RWPE1 (cell line): ENCODE data around the gene HES7.

ENCODE experiments used
- CTCF ChIA-PET: fragments of 350-600 bp; sonication (Branson Sonifier 250); formaldehyde crosslinking; extraction: SDS; loops from one replicate; lab custom pipeline; 2021; lab: Yijun Ruan, JAX
- POLR2A ChIA-PET: fragments of 400-600 bp; formaldehyde crosslinking; extraction: SDS; loops from one replicate; lab custom pipeline; 2020; ENCODE audit warnings: antibody characterized with exemption; ENCODE audit not compliant: low non-redundant PET; lab: Yijun Ruan, JAX
- DNase-seq: peaks from one replicate; pipeline ENCODE4 v3.0.0; 2012; ENCODE audit warnings: low spot score
- H3K27ac ChIP-seq: fragments of 450-650 bp; 2 replicates; pipeline ENCODE4 v1.5.1; 2017
- TF ChIP-seq, protein P1 (sequence below): fragments of 450-650 bp; conservative IDR thresholded peaks from 2 replicates; pipeline ENCODE4 v1.5.1; 2017; ENCODE audit warnings: low read depth, mild to moderate bottlenecking

The HES7 gene

GRCh38 chr17:8148560-8148959, 24.7 kb upstream of the HES7 start:
- no peak for DNase-seq
- TF ChIP-seq, protein P1, sequence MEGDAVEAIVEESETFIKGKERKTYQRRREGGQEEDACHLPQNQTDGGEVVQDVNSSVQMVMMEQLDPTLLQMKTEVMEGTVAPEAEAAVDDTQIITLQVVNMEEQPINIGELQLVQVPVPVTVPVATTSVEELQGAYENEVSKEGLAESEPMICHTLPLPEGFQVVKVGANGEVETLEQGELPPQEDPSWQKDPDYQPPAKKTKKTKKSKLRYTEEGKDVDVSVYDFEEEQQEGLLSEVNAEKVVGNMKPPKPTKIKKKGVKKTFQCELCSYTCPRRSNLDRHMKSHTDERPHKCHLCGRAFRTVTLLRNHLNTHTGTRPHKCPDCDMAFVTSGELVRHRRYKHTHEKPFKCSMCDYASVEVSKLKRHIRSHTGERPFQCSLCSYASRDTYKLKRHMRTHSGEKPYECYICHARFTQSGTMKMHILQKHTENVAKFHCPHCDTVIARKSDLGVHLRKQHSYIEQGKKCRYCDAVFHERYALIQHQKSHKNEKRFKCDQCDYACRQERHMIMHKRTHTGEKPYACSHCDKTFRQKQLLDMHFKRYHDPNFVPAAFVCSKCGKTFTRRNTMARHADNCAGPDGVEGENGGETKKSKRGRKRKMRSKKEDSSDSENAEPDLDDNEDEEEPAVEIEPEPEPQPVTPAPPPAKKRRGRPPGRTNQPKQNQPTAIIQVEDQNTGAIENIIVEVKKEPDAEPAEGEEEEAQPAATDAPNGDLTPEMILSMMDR: no peak
- ChIA-PET POLR2A (no interaction called here), CTCF (interaction anchor here (0.6 kb wide), 1 partner anchor 10 kb away, joined by 5 read pairs; no protein-coding TSS in a partner anchor)
- H3K27ac ChIP-seq: peak overlapping the region; percentile 98

DNA sequence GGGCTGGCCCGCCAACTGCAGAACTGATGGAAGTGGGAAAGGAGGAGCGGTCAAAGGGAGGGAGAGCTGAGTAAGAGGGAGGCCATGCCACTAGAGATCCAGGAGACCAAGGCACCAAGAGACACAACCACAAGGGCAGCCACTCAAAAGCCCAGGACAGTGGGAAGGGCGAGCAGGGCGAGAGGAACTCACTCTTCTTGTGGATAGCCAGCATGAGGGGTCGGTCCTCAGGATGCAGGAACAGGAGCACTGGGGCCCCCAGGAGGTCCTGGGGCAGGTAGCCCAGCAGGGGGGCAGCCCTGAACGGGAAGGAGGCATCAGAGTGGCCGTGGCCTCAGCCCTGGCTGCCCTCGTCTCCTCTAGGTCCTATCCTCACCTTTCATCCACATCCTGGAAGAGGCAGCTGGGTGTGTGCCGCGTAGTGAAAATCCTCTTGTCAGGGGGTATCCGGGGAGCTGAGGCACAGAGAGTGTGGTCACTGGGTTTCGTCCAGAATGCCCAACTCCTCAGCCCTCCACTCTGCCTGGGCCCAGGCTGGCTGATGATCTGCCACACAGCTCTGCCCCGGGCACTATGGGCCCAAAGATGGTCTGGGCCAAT, 24.0 kb upstream of the HES7 start:
- POLR2A ChIA-PET: no interaction called here
- CTCF ChIA-PET: interaction anchor here (0.6 kb wide), 1 partner anchor 9 kb away, joined by 5 read pairs; no protein-coding TSS in a partner anchor
- TF ChIP-seq, protein P1: no peak

GRCh38 chr17:8147141-8147804, 23.4 kb upstream of the HES7 start:
- CTCF ChIA-PET: no interaction called here
- DNase-seq: no peak
- POLR2A ChIA-PET: no interaction called here
- TF ChIP-seq, protein P1: no peak
- peak overlapping the region; percentile 98 for H3K27ac ChIP-seq

More for the DNA sequence above, 24.0 kb upstream of the HES7 start:
- no peak for DNase-seq
- peak overlapping the region; percentile 98 for H3K27ac ChIP-seq

DNA sequence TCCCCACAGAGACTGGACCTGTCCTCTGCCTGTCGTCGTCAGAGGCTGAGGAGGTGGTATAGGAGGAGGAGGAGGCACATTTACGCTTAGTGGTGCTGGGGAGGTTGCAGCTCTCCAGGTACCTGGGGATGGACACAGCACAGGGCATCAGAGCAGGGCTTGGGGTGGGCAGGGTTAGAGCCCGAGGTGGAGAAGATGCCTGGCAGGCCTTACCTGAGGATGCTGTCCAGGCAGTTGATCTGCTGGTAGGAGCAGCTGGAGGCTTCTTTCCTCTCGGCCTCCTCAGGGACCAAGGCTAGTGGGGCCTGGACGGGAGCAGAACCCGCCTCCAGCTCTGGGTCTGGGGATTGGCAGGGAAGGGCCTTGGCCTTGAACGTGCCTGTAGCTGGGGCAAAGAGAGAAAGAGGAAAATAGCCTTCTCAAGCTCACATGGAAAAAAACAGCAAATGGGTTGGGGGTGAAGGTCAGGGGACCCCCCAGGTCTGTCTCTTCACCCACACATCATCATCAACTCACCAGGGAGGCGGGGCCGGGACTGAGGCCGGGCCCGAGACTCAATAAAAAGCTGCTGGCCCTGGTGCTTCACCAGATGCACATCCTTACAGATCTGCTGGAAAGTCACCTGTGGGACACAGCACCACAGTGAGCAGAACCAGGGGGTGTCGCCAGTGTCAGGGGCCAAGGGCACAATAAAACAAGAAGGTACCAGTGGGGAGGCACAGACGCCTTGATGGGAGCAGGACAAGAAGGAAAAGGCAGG, 22.7 kb upstream of the HES7 start:
- CTCF ChIA-PET: no interaction called here

GRCh38 chr17:8145811-8146210, 21.9 kb upstream of the HES7 start:
- TF ChIP-seq, protein P1: no peak
- ChIA-PET CTCF (no interaction called here), POLR2A (no interaction called here)
- H3K27ac ChIP-seq: peak overlapping the region; percentile 98
- no peak for DNase-seq

More for the DNA sequence above, 22.7 kb upstream of the HES7 start:
- TF ChIP-seq, protein P1: no peak
- peak overlapping the region; percentile 98 for H3K27ac ChIP-seq
- DNase-seq: no peak
- POLR2A ChIA-PET: no interaction called here
